Measurements from ENCODE around the gene ATP12A. TPM values are rescaled to one million over a fixed set of nuclear protein-coding genes. Genes with fewer than 3 reads are reported as not detected.

Gene ATP12A
- total RNA-seq, 1 donor from 2014 or later = not detected

DNA sequence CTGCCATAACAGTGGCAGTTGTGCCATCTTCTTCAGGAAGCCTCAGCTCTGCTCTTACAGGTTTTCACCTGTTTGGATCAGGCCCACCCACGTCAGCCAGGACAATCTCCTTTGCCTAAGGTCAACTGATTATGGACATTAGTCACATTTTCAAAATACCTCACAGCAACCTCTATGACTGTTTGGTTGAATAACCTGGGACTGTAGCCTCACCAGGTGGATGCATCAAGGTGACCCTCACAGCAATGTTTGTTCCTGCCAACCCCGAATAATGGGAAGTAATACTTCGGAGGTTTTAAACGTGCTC is 17.2 kb upstream of the ATP12A start:
- no peak for TF ChIP-seq CTCF (IDR thresholded peaks at IDR 0.05; ENCODE audit: borderline replicate concordance)
- H3K36me3 ChIP-seq = no peaks in the 10 kb centered on the region
- H3K27ac ChIP-seq (replicated peaks) = no peak overlapping the region
- DNase-seq = no peak
- intact Hi-C loops (cut with micrococcal nuclease) = no loop called here
- H3K27me3 ChIP-seq (ENCODE audit: low read depth) = peaks cover 50% of the 10 kb centered on the region
- no peak overlapping the region for H3K4me3 ChIP-seq
- no peaks in the 10 kb centered on the region for H3K9me3 ChIP-seq (replicated peaks)
- H3K4me1 ChIP-seq = no peaks in the 10 kb centered on the region

DNA sequence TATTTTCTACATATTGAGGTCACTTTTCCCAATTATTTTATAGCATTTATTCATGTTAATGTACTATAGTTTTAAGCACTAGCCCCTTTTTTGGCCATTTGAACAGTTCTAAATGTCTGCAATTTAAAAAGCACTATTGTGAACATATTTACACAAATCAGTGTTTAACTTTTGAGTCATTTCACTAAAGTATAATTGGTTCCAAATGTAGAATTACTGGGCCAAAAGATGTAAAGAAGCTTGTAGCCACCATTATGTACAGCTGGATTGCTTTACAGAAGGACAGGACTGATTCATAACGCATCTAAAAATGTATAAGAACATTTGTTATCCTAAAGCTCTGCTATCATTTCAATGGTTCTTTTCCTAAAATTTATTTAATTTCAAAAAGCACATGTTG is 16.6 kb upstream of the ATP12A start:
- no peaks in the 10 kb centered on the region for H3K4me1 ChIP-seq
- H3K36me3 ChIP-seq = no peaks in the 10 kb centered on the region
- no peak overlapping the region for H3K4me3 ChIP-seq
- no peak for DNase-seq
- H3K27ac ChIP-seq (replicated peaks) = no peak overlapping the region
- H3K27me3 ChIP-seq (ENCODE audit: low read depth) = peaks cover 50% of the 10 kb centered on the region
- no peaks in the 10 kb centered on the region for H3K9me3 ChIP-seq (replicated peaks)
- intact Hi-C loops (cut with micrococcal nuclease) = no loop called here
- TF ChIP-seq CTCF (IDR thresholded peaks at IDR 0.05; ENCODE audit: borderline replicate concordance) = no peak

GRCh38 chr13:24664726-24665409 is 15.3 kb upstream of the ATP12A start:
- intact Hi-C loops (cut with micrococcal nuclease) = no loop called here
- no peak for TF ChIP-seq CTCF (IDR thresholded peaks at IDR 0.05; ENCODE audit: borderline replicate concordance)
- H3K27me3 ChIP-seq (ENCODE audit: low read depth) = peaks cover 61% of the 10 kb centered on the region
- no peak overlapping the region for H3K4me3 ChIP-seq
- no peak for DNase-seq
- no peak overlapping the region for H3K27ac ChIP-seq (replicated peaks)
- no peaks in the 10 kb centered on the region for H3K36me3 ChIP-seq
- H3K9me3 ChIP-seq (replicated peaks) = no peaks in the 10 kb centered on the region
- no peaks in the 10 kb centered on the region for H3K4me1 ChIP-seq

DNA sequence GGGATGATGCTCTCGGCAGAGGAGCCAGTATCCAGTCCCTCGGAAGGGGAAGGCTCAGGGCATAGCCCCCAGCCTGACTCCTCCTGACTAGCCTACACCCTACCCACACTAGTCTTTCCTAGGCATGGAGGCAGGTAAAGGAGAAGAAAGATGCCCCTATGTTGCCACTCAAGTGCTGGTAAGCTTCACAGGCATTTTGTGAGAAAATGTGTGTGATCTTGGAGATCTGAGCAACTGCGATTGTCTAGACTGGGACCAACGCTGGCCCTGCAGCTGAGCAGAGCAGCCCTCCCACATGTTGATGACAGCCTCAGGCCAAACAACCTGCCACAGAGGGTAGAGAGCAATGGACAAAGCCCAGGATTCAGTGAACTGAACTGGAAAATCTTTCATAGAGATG is 11.7 kb upstream of the ATP12A start:
- no peak overlapping the region for H3K27ac ChIP-seq (replicated peaks)
- peaks cover 13% of the 10 kb centered on the region for H3K4me1 ChIP-seq
- no peaks in the 10 kb centered on the region for H3K36me3 ChIP-seq
- no peak for DNase-seq
- peaks cover 55% of the 10 kb centered on the region for H3K27me3 ChIP-seq (ENCODE audit: low read depth)
- no peak overlapping the region for H3K4me3 ChIP-seq
- TF ChIP-seq CTCF (IDR thresholded peaks at IDR 0.05; ENCODE audit: borderline replicate concordance) = no peak
- intact Hi-C loops (cut with micrococcal nuclease) = no loop called here
- H3K9me3 ChIP-seq (replicated peaks) = no peaks in the 10 kb centered on the region

GRCh38 chr13:24668955-24669582 is 11.1 kb upstream of the ATP12A start:
- Histone ChIP-seq H3K9me3 (replicated peaks) (no peaks in the 10 kb centered on the region), H3K27ac (replicated peaks) (no peak overlapping the region), H3K27me3 (ENCODE audit: low read depth) (peaks cover 57% of the 10 kb centered on the region), H3K4me3 (no peak overlapping the region), H3K36me3 (no peaks in the 10 kb centered on the region), H3K4me1 (peaks cover 13% of the 10 kb centered on the region)
- no peak for TF ChIP-seq CTCF (IDR thresholded peaks at IDR 0.05; ENCODE audit: borderline replicate concordance)
- intact Hi-C loops (cut with micrococcal nuclease) = no loop called here
- no peak for DNase-seq

Data from left ventricle myocardium inferior (tissue), 1 donor.